Retina (tissue), 1 donor: Measurements from ENCODE around the gene ANKRD18A.
"Not testable (repeated sequence)": the region's sequence is repeated elsewhere in the genome, so short reads cannot be mapped to it uniquely, and the experiment has no call there.

Experiments
- DNase-seq: peaks from one replicate; pipeline ENCODE4 v3.0.0-alpha.2; 2016

Gene ANKRD18A

DNA sequence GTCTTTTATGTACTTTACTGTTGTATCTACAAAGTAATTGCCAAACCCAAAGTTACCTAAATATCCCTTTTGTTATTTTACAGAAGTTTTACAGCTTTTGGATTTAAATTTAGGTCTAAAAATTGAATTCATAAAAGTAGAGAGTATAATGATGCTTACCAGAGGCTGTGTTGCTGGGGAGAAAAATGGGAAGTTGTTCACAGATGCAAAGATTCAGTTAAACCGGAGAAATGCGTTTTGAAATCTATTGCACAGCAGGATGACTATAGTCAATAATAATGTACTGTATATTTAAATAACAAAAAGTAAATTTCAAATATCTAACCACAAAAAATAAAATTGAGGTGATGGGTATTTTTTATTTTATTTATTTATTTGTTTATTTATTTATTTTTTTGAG, 2.6 kb upstream of the ANKRD18A start:
- no peak for DNase-seq

GRCh38 chr9:38622288-38622674, 1.9 kb upstream of the ANKRD18A start:
- DNase-seq = no peak

GRCh38 chr9:38621434-38622287, 1.3 kb upstream of the ANKRD18A start:
- peak; percentile 89 for DNase-seq

DNA sequence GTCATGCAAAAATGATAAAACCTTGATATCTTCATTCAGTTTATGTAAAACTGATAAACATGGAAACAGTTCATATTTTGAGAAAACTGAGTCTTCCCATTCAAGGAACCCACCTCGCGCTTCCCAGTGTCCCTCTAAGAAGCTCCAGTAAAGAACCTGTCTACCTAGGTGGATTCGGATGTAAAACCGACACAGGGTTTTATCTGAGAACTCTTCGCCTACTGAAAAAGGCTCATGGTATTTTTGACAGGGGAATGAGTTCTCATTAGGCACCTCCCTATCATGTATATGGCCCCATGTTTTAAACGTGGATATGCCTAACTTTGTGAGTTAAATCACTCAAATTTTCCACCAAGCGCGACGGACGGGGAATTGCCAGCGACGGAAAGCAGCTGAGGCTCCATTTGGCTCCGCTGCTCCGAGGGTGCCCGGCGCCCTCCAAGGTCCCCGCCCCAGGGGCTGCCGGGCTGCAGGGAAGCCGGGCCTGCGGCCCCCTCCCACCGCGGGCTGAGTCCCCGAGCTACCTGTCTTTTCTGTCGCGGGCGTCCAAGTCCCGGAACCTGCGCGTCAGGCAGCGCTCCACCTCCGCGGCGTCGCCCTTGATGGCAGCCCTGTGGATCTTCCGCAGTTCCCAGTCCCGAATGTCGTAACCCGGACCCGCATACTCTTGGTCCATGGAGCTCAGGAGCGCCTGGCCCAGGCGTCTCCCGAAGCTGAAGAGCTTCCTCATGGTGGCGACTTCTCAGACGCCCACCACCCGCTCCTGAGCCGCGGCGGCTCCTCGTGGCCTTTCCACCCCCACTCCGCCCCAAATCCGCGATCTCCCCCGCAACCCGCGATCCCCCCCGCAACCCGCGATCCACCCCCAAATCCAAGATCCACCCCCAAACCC, 594 bp downstream of the ANKRD18A start:
- peak; percentile 78 for DNase-seq

DNA sequence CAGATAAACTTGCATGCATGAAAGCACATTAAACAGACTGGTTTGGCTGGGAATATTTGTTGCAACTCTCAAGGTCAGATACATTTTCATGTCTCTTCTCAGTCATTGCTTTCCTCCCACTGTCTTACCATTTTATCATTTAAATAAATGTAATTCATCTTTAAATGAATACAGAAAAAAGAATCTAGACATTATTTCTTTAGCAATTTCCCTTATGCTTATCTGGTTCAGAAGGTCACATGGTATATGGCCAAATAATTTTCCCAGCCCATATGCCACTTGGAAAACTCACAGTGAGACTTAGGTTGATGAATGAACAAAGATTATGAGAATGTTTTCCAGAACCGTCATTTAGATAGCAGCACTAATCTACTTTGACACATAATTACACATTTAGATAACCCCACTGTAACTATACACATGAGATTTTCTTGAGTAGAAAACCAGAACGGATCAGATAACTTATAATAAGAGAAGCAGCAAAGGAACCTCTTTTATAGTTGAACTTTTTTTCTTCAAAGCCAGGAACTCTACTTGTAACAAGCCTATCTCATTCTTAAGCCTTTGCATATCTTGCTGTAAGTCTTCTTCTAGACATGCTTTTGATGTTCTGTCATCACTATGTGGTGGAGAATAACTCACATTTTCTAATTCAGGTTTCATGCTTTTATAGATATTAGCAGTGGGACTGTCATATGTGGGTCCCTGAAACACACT, 22.2 kb downstream of the ANKRD18A start:
- DNase-seq = not testable (repeated sequence)

- DNase-seq = not testable (repeated sequence)
These were observed 25.3 kb downstream of the ANKRD18A start for GRCh38 chr9:38595117-38595516.

DNA sequence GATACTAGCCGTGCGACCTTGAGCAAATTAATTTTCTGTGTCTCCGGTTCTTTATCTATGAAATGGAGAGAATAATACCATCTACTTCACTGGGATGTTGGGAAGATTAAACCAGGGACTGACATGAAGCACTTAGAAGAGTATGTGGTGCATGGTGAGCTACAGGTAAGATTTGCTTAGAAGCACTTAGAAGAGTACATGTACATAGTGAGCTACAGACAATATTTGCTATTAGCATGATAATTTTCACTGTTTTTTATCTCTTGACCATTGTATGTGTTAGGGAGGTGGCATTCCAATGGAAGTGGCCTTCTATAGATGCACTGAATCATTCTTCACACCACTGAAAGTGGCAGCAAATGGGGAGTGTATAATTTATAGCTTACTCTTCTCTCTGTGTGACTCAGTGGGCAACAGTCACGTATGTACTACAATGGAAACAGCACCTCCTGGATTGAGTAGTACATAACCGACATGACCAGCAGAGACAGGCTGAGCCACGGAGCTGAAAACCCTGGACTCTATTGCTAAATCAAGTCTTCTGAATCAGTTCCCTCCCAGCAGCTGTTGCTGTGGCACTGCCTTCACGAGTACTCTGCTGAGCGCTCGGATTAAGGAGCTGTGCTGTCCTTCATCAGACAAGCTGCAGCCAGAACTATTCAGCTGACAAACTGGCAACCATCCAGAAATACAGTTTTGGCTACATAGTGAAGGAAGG, 28.9 kb downstream of the ANKRD18A start:
- DNase-seq = not testable (repeated sequence)

DNA sequence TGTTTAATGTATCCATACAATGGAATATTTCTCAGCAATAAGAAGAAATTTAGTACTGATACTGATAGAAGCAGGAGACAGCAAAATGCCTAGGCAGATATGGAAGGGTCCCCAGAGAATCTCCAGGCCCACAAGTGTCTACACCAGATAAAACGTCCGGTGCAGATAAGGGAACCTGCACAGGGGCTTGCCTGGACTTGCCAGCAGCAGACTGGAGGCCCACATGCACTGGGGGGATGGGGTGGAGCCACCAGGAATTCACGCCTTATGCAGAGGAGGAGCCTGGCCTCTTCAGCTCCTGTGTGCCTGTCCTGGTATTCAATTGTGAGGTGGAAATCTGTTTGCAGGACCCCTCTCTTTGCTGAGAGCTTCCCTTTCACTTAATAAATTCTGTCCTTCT, 36.6 kb downstream of the ANKRD18A start:
- DNase-seq = not testable (repeated sequence)

GRCh38 chr9:38580112-38580511, 40.3 kb downstream of the ANKRD18A start:
- not testable (repeated sequence) for DNase-seq

DNA sequence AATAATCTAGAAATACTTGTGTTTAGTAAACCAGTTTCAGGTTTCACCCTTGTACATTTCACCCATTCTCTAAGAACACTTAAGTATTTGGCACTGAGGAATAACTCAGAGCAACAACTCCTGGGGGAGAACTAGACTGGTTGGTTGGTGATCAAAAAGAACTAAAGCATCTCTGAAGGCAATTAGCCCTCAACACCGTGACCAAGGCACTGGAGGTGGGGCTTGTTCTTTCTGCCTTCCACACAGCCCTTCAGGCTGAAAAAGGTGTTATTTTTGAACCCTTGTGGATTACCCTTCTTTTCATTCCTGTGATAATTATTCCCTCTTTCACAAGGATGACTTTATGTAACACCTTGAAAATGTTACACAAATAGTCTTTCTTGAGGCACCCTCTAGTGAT, 44.2 kb downstream of the ANKRD18A start:
- DNase-seq = not testable (repeated sequence)

GRCh38 chr9:38566048-38566447, 54.3 kb downstream of the ANKRD18A start:
- not testable (repeated sequence) for DNase-seq

DNA sequence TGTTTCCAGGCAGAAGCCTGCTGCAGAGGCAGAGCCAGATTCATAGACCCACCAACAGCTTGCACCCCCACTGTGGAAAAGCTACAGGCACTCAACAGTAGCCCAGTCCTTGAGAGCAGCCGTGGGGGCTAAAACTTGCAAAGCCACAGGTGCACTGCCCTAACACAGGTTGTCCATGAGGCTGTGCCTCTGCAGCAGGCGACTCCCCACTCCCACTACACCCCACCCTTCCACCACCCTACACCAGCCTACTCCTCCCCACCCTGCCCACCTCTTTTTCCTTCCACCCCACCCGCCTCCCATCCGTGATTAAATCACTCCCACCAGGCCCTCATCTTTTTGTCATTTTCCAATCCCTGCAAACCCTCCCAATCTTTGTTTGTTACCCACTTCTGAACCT, 55.2 kb downstream of the ANKRD18A start:
- not testable (repeated sequence) for DNase-seq

DNA sequence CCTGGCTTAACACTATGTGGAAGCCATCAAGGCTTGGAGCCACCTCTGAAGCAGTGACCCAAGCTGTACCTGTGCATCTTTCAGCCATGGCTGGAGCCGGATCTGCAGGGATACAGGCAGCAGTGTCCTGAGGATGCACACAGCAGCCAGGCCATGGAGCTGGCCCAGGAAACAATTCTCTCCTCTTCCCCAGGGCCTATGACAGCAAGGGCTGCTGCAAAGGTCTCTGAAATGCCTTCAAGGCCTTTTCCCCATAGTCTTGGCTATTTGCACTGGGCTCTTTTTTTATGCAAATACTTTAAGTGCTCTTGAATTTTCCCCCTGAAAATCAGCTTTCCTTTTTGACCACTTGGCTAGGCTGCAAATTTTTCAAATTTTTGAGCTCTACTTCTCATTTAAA, 56.5 kb downstream of the ANKRD18A start:
- DNase-seq = not testable (repeated sequence)

GRCh38 chr9:38561134-38561533, 59.3 kb downstream of the ANKRD18A start:
- not testable (repeated sequence) for DNase-seq

- not testable (repeated sequence) for DNase-seq
These were observed 61.2 kb downstream of the ANKRD18A start for GRCh38 chr9:38559172-38559571.

DNA sequence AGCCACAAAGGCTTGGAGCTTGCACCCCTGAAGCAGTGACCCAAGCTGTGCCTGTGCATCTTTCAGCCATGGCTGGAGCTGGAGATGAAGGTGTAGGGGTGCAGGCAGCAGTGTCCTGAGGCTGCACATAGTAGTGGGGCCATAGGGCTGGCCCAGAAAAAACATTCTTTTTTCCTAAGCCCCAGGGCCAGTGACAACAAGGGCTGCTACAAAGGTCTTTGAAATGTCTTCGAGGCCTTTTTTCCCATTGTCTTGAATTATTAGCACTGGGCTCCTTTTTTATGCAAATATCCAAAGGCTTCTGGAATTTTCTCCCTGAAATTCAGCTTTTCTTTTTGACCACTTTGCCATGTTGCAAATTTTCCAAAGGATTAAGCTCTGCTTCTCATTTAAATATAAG, 62.6 kb downstream of the ANKRD18A start:
- not testable (repeated sequence) for DNase-seq

- not testable (repeated sequence) for DNase-seq
These were observed 65.4 kb downstream of the ANKRD18A start for GRCh38 chr9:38554966-38555365.

- DNase-seq = not testable (repeated sequence)
These were observed 67.4 kb downstream of the ANKRD18A start for GRCh38 chr9:38553019-38553418.

- not testable (repeated sequence) for DNase-seq
These were observed 73.8 kb downstream of the ANKRD18A start for GRCh38 chr9:38546497-38547163.

GRCh38 chr9:38540535-38540934, 79.9 kb downstream of the ANKRD18A start:
- not testable (repeated sequence) for DNase-seq

- DNase-seq = no peak
These were observed 91.1 kb downstream of the ANKRD18A start for GRCh38 chr9:38529317-38529716.

GRCh38 chr9:38527503-38527902, 92.9 kb downstream of the ANKRD18A start:
- peak; percentile 16 for DNase-seq
